Measurements from ENCODE around the gene WDR3.

The WDR3 gene

DNA sequence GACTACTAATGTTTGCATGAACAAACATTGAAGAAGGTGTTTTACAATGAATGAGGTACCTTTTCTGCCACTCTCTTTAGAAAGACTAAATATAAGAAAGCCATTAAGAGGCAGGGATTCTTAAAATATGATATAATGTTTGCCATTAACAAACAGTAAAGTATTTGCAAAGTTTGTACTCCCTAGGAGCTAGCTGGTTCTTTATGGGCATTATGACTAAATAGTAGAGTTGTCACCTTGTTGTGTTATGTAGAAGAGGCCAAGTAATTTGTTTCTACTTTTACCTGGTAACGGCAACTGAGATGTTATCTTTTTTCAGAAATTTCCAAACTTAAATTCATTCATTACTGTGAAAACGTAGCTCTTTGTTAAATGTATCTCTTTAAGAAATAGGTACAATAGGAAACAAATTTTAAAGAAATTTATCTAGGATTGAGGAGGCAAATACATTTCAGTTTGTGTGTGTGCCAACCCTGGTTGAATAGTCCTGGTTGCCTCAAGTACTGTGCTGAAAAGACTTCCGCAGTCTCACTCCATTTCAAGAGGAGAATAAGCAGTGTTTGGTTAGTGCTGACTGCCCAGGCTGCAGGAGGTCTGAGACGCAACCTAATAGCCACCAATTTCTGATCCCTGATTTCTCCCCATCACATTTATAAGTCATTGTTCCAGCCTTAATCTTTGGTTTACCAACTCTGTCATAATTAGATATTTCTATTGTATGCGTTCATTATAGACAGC, 52.1 kb downstream of the WDR3 start:
- DNase-seq (no peak), ATAC-seq (ENCODE audit: insufficient read depth, low read depth) (no peak)
- Histone ChIP-seq H3K79me2 (ENCODE audit: insufficient read depth, low read length) (no peaks in the 10 kb centered on the region), H3K4me3 (ENCODE audit: low read depth in 1 of 2, low read length in 2 of 2) (no peak overlapping the region), H3K4me2 (ENCODE audit: insufficient read depth, low read length) (no peak overlapping the region), H3K27ac (ENCODE audit: low read length) (no peak overlapping the region), H3K36me3 (ENCODE audit: insufficient read depth, low read length) (no peaks in the 10 kb centered on the region), H3K27me3 (ENCODE audit: insufficient read depth, low read length, poor library complexity) (peaks cover 18% of the 10 kb centered on the region), H3K9ac (ENCODE audit: low read depth, low read length) (no peak overlapping the region), H4K20me1 (ENCODE audit: insufficient read depth, low read length) (no peaks in the 10 kb centered on the region), H3K4me1 (ENCODE audit: insufficient read depth, low read length) (no peaks in the 10 kb centered on the region), H3K9me3 (ENCODE audit: insufficient read depth, low read length, severe bottlenecking) (no peaks in the 10 kb centered on the region), H2AFZ (ENCODE audit: low read depth, low read length) (no peak overlapping the region)
- TF ChIP-seq EZH2 (IDR thresholded peaks at IDR 0.05; ENCODE audit: borderline replicate concordance, low read depth, low read length, severe bottlenecking), result no peak
- TF ChIP-seq CTCF (IDR thresholded peaks at IDR 0.05; ENCODE audit: borderline replicate concordance, extremely low read depth, low read length, poor library complexity, severe bottlenecking), result no peak

- Histone ChIP-seq H3K4me1 (ENCODE audit: insufficient read depth, low read length) (no peaks in the 10 kb centered on the region), H2AFZ (ENCODE audit: low read depth, low read length) (no peak overlapping the region), H3K27ac (ENCODE audit: low read length) (no peak overlapping the region), H3K9me3 (ENCODE audit: insufficient read depth, low read length, severe bottlenecking) (no peaks in the 10 kb centered on the region), H3K9ac (ENCODE audit: low read depth, low read length) (no peak overlapping the region), H4K20me1 (ENCODE audit: insufficient read depth, low read length) (no peaks in the 10 kb centered on the region), H3K79me2 (ENCODE audit: insufficient read depth, low read length) (no peaks in the 10 kb centered on the region), H3K27me3 (ENCODE audit: insufficient read depth, low read length, poor library complexity) (peaks cover 18% of the 10 kb centered on the region), H3K36me3 (ENCODE audit: insufficient read depth, low read length) (no peaks in the 10 kb centered on the region), H3K4me2 (ENCODE audit: insufficient read depth, low read length) (no peak overlapping the region), H3K4me3 (ENCODE audit: low read depth in 1 of 2, low read length in 2 of 2) (no peak overlapping the region)
- no peak for TF ChIP-seq CTCF (IDR thresholded peaks at IDR 0.05; ENCODE audit: borderline replicate concordance, extremely low read depth, low read length, poor library complexity, severe bottlenecking)
- no peak for TF ChIP-seq EZH2 (IDR thresholded peaks at IDR 0.05; ENCODE audit: borderline replicate concordance, low read depth, low read length, severe bottlenecking)
- DNase-seq (no peak), ATAC-seq (ENCODE audit: insufficient read depth, low read depth) (no peak)
These were observed 55.7 kb downstream of the WDR3 start for GRCh38 chr1:117985239-117985638.

GRCh38 chr1:117985973-117986372, 56.4 kb downstream of the WDR3 start:
- DNase-seq (no peak), ATAC-seq (ENCODE audit: insufficient read depth, low read depth) (no peak)
- TF ChIP-seq CTCF (IDR thresholded peaks at IDR 0.05; ENCODE audit: borderline replicate concordance, extremely low read depth, low read length, poor library complexity, severe bottlenecking) (no peak), EZH2 (IDR thresholded peaks at IDR 0.05; ENCODE audit: borderline replicate concordance, low read depth, low read length, severe bottlenecking) (no peak)

More at GRCh38 chr1:117985973-117986372, 56.4 kb downstream of the WDR3 start:
- no peak overlapping the region for H3K9ac ChIP-seq (ENCODE audit: low read depth, low read length)
- H3K27me3 ChIP-seq (ENCODE audit: insufficient read depth, low read length, poor library complexity), result peaks cover 18% of the 10 kb centered on the region
- no peaks in the 10 kb centered on the region for H3K79me2 ChIP-seq (ENCODE audit: insufficient read depth, low read length)
- no peak overlapping the region for H3K4me2 ChIP-seq (ENCODE audit: insufficient read depth, low read length)
- H4K20me1 ChIP-seq (ENCODE audit: insufficient read depth, low read length), result no peaks in the 10 kb centered on the region
- no peak overlapping the region for H3K27ac ChIP-seq (ENCODE audit: low read length)
- H3K36me3 ChIP-seq (ENCODE audit: insufficient read depth, low read length), result no peaks in the 10 kb centered on the region
- H3K9me3 ChIP-seq (ENCODE audit: insufficient read depth, low read length, severe bottlenecking), result no peaks in the 10 kb centered on the region
- H3K4me3 ChIP-seq (ENCODE audit: low read depth in 1 of 2, low read length in 2 of 2), result no peak overlapping the region
- no peak overlapping the region for H2AFZ ChIP-seq (ENCODE audit: low read depth, low read length)
- no peaks in the 10 kb centered on the region for H3K4me1 ChIP-seq (ENCODE audit: insufficient read depth, low read length)

Measured in DND-41 (cell line).